PC-9 (cell line): ENCODE data around the gene ELMO2. TPM values are rescaled to one million over a fixed set of nuclear protein-coding genes. Genes with fewer than 3 reads are reported as not detected.

Source experiments
- BruUV-seq: library from RNA; stranded (reverse); fragments of 400-500 nt; replicated peaks from 2 replicates; lab custom pipeline; 2021; lab: Mats Ljungman, UMichigan
- CTCF ChIA-PET: fragments of 300-600 bp; sonication (Branson Sonifier 250); formaldehyde crosslinking; loops from one replicate; lab custom pipeline; 2022; ENCODE audit warnings: antibody characterized with exemption; lab: Charles Lee
- POLR2A ChIA-PET: fragments of 300-600 bp; sonication (Branson Sonifier 250); formaldehyde crosslinking; loops from one replicate; lab custom pipeline; 2022; ENCODE audit warnings: antibody characterized with exemption; ENCODE audit not compliant: unreplicated experiment; lab: Charles Lee
- DNase-seq, 2 experiments: peaks; one replicate each; pipeline versions ENCODE4 v3.0.0 to v3.0.0-alpha.2; 2015 to 2022; ENCODE audit warnings: mixed read lengths in 1 of 2
- H2AFZ ChIP-seq: fragments of 200-600 bp; sonication (generic); 2 replicates; pipeline ENCODE4 v1.8.1; 2017; ENCODE audit warnings: antibody characterized with exemption
- H3F3A ChIP-seq: fragments of 200-600 bp; sonication (generic); 2 replicates; pipeline ENCODE4 v1.8.1; 2017; ENCODE audit warnings: antibody characterized with exemption, mild to moderate bottlenecking, low read depth; ENCODE audit not compliant: insufficient read depth
- H3K27ac ChIP-seq: fragments of 200-600 bp; sonication (generic); 2 replicates; pipeline ENCODE4 v1.6.1; 2016; ENCODE audit warnings: mixed run types
- H3K27me3 ChIP-seq: fragments of 200-600 bp; sonication (generic); 2 replicates; pipeline ENCODE4 v1.6.1; 2016; ENCODE audit warnings: low read depth, mixed run types; ENCODE audit not compliant: insufficient read depth
- H3K36me3 ChIP-seq: fragments of 200-600 bp; sonication (generic); 2 replicates; pipeline ENCODE4 v1.6.1; 2016; ENCODE audit warnings: low read depth, mixed run types
- H3K4me1 ChIP-seq: fragments of 200-600 bp; sonication (generic); replicated peaks from 2 replicates; pipeline ENCODE4 v1.6.1; 2016; ENCODE audit warnings: mixed run types; ENCODE audit not compliant: insufficient read depth
- H3K4me2 ChIP-seq: fragments of 200-600 bp; sonication (generic); 2 replicates; pipeline ENCODE4 v1.6.1; 2017; ENCODE audit warnings: mixed run types
- H3K4me3 ChIP-seq: fragments of 200-600 bp; sonication (generic); 2 replicates; pipeline ENCODE4 v1.6.1; 2016; ENCODE audit warnings: mixed run types
- H3K79me2 ChIP-seq: fragments of 200-600 bp; sonication (generic); 2 replicates; pipeline ENCODE4 v1.6.1; 2017; ENCODE audit warnings: low read depth, mixed run types
- H3K9me2 ChIP-seq: fragments of 200-600 bp; sonication (generic); 2 replicates; pipeline ENCODE4 v1.8.1; 2017; ENCODE audit warnings: mild to moderate bottlenecking; ENCODE audit not compliant: insufficient read depth
- H3K9me3 ChIP-seq: fragments of 200-600 bp; sonication (generic); 2 replicates; pipeline ENCODE4 v1.8.1; 2016; ENCODE audit warnings: low read depth; ENCODE audit not compliant: insufficient read depth
- H4K20me1 ChIP-seq: fragments of 200-600 bp; sonication (generic); 2 replicates; pipeline ENCODE4 v1.8.1; 2017; ENCODE audit not compliant: insufficient read depth
- CTCF ChIP-seq: fragments of 200-600 bp; sonication (generic); conservative IDR thresholded peaks from 2 replicates; pipeline ENCODE4 v1.6.1; 2017; ENCODE audit warnings: mixed run types, antibody characterized with exemption, mild to moderate bottlenecking, moderate library complexity
- EZH2 ChIP-seq: fragments of 200-600 bp; sonication (generic); IDR thresholded peaks from 2 replicates; pipeline ENCODE4 v1.8.0; 2017; ENCODE audit warnings: antibody characterized with exemption, low read depth
- intact Hi-C: fragments of 100-400 bp; cut with micrococcal nuclease; formaldehyde crosslinking; loops from one replicate; pipeline ENCODE4 v1.10.0; 2022; ENCODE audit not compliant: unreplicated experiment
- total RNA-seq: library from RNA; stranded (reverse); gene quantifications from 2 replicates; pipeline ENCODE4 v1.2.3, GENCODE V29; 2021

ELMO2 gene
- total RNA-seq, 1 experiment from 2014 or later, result 29.4 TPM

DNA sequence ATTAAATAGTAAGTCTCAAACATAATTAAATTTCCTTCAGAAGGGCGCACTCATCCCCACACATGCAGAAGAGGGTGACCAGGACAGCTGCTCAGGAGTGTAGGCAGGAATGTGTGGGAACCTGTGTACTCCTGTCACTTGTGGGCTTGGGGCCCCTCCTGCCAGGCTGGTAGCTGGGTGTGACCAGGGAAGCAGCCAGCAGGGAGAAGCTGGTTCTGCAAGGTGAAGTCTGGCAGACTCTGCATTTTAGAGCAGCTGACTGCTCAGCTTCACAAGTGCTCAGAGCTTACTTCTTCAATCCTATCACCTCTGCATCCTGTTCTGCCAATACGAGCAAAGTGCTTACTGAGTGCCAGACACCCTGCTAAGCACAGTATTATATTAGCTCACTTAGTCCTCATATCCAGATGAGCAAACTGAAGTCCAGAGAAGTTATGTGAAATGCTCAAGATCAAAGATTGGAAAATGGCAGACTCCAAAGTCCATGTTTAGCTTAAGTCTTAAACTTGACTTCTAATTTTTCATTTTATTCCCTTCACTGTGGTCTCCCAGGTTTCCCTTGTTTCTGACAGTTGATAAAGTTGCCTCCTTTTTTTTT lies 27.9 kb downstream of the ELMO2 start:
- no peak overlapping the region for H3K4me3 ChIP-seq
- CTCF ChIA-PET, result interaction anchor here (0.8 to 0.9 kb wide), 2 partner anchors 29 to 36 kb away, joined by 3 to 5 read pairs; no protein-coding TSS in a partner anchor
- peak in 1 of 2 experiments; percentile 15 for DNase-seq
- H3K79me2 ChIP-seq, result no peaks in the 10 kb centered on the region
- H3K27me3 ChIP-seq, result no peaks in the 10 kb centered on the region
- H3K9me3 ChIP-seq, result no peaks in the 10 kb centered on the region
- H2AFZ ChIP-seq, result no peak overlapping the region
- POLR2A ChIA-PET, result interaction anchor here (0.5 kb wide), 1 partner anchor 229 kb away, joined by 5 read pairs; no protein-coding TSS in a partner anchor
- TF ChIP-seq EZH2, result no peak
- no peak for TF ChIP-seq CTCF
- 0 out of 2 replicates have a peak, but pooled peaks cover 1% of the 10 kb centered on the region for H3K36me3 ChIP-seq
- no peaks in the 10 kb centered on the region for H3K4me1 ChIP-seq
- H3K9me2 ChIP-seq, result no peaks in the 10 kb centered on the region
- no peaks in the 10 kb centered on the region for H4K20me1 ChIP-seq
- H3K4me2 ChIP-seq, result no peak overlapping the region
- intact Hi-C loops, result no loop called here
- H3F3A ChIP-seq, result no peaks in the 10 kb centered on the region
- no peak overlapping the region for H3K27ac ChIP-seq
- BruUV-seq, result no TSS peak

DNA sequence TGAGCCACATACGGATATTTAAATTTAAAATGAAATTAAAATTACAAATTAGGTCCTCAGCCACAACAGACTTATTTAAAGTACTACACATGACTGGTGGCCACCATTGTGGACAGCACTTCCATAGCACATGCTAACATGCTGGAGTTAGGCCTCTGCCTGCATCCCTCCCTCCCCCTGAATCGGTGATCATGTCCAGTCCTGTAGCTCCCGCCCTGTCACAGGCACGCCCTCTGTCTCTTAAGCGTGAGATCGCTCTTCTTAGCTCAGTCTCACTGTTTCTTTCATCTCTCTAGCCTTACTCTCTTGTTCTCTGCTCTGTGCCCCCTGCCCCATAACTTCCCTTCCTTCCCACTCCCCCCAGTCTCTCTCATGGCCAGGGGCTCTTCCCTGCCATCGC lies 28.9 kb downstream of the ELMO2 start:
- no peak for DNase-seq
- ChIA-PET POLR2A (no interaction called here), CTCF (interaction anchor here (0.8 kb wide), 1 partner anchor 35 kb away, joined by 3 read pairs; no protein-coding TSS in a partner anchor)
- H3K9me2 ChIP-seq, result no peaks in the 10 kb centered on the region
- no peaks in the 10 kb centered on the region for H3K79me2 ChIP-seq
- H3K4me3 ChIP-seq, result no peak overlapping the region
- no peak overlapping the region for H3K4me2 ChIP-seq
- H2AFZ ChIP-seq, result no peak overlapping the region
- H3F3A ChIP-seq, result no peaks in the 10 kb centered on the region
- BruUV-seq, result no TSS peak
- H3K27ac ChIP-seq, result no peak overlapping the region
- TF ChIP-seq EZH2 (no peak), CTCF (no peak)
- no peaks in the 10 kb centered on the region for H3K36me3 ChIP-seq
- H3K9me3 ChIP-seq, result no peaks in the 10 kb centered on the region
- no peaks in the 10 kb centered on the region for H3K4me1 ChIP-seq
- intact Hi-C loops, result no loop called here
- H3K27me3 ChIP-seq, result no peaks in the 10 kb centered on the region
- no peaks in the 10 kb centered on the region for H4K20me1 ChIP-seq

GRCh38 chr20:46376196-46376785 lies 30.1 kb downstream of the ELMO2 start:
- H3K79me2 ChIP-seq, result no peaks in the 10 kb centered on the region
- no peaks in the 10 kb centered on the region for H3K36me3 ChIP-seq
- H3K4me2 ChIP-seq, result no peak overlapping the region
- TF ChIP-seq EZH2 (no peak), CTCF (no peak)
- no peaks in the 10 kb centered on the region for H4K20me1 ChIP-seq
- no TSS peak for BruUV-seq
- no peaks in the 10 kb centered on the region for H3F3A ChIP-seq
- no peaks in the 10 kb centered on the region for H3K4me1 ChIP-seq
- H3K27ac ChIP-seq, result no peak overlapping the region
- DNase-seq, result no peak
- H3K9me2 ChIP-seq, result no peaks in the 10 kb centered on the region
- no peak overlapping the region for H3K4me3 ChIP-seq
- intact Hi-C loops, result no loop called here
- H3K27me3 ChIP-seq, result no peaks in the 10 kb centered on the region
- CTCF ChIA-PET, result no interaction called here
- H2AFZ ChIP-seq, result no peak overlapping the region
- H3K9me3 ChIP-seq, result no peaks in the 10 kb centered on the region
- POLR2A ChIA-PET, result no interaction called here
